Activated naive CD8-positive, alpha-beta T cell treated with anti-CD3 and anti-CD28 coated beads, Interleukin-2, amount 50 U/mL, for 24 hours (primary cell): ENCODE results near the gene ULK4.
"Not testable (repeated sequence)": the region's sequence is repeated elsewhere in the genome, so short reads cannot be mapped to it uniquely, and the experiment has no call there.

Experiments
- ATAC-seq: fragments of 150-1000 bp; cut with Tn5 transposase; one replicate; pipeline ENCODE4 v1.10.0; 2021
- DNase-seq: peaks from one replicate; pipeline ENCODE4 v3.0.0; 2021
- H3K27ac Mint-ChIP-seq: one replicate; pipeline ENCODE4 v1.8.0; 2021; ENCODE audit warnings: mild to moderate bottlenecking, mixed read lengths
- H3K27me3 Mint-ChIP-seq: one replicate; pipeline ENCODE4 v1.8.0; 2021; ENCODE audit warnings: mixed read lengths
- H3K36me3 Mint-ChIP-seq: one replicate; pipeline ENCODE4 v1.8.0; 2021; ENCODE audit warnings: low read depth, mixed read lengths
- H3K4me1 Mint-ChIP-seq: one replicate; pipeline ENCODE4 v1.8.0; 2021; ENCODE audit warnings: mixed read lengths
- H3K4me3 Mint-ChIP-seq: one replicate; pipeline ENCODE4 v1.8.0; 2021; ENCODE audit warnings: mild to moderate bottlenecking, moderate library complexity, mixed read lengths
- H3K9me3 Mint-ChIP-seq: one replicate; pipeline ENCODE4 v1.8.0; 2021; ENCODE audit warnings: mixed read lengths

The ULK4 gene

DNA sequence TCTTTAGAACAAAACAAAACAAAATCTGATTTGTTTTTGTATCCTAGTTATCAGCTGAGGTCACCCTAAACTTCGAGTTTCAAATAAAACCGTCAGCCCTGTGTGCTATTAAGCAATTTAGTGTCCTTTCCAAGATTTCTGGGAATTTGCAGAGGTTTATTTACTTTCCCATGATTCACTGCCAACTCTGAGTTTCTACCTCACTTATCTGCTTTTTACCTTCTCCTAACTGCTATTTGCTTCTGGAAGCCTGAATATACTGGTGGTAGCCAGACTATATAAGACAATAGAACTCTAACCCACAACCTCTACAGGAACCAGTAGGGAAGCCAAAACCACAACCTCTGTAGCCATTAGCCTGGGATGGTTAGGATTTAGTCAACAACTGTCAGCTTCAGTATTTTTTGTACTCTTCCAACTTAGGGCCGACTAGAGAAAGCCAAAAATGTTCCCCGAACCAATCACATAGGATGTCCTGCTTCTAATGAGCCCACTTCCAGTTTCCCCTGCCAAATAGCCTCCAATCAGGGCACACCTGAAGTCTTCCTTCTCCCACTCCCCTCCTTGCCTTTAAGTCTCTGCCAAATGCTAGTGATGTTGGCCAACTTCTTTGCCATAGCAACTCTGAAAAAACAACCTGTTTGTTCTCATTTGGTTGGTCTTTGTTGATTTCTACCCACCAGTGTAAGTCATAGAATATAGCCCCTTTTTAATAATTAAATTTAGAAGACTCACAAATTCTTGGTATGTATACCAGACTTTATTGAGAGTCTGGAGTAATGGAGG is 273.1 kb downstream of the ULK4 start:
- no peak for DNase-seq
- H3K4me3 Mint-ChIP-seq, result no peak overlapping the region
- H3K36me3 Mint-ChIP-seq, result peaks cover 5% of the 10 kb centered on the region
- H3K27me3 Mint-ChIP-seq, result no peaks in the 10 kb centered on the region
- ATAC-seq, result no peak
- peaks cover 4% of the 10 kb centered on the region for H3K9me3 Mint-ChIP-seq
- H3K27ac Mint-ChIP-seq, result no peak overlapping the region
- H3K4me1 Mint-ChIP-seq, result peaks cover 6% of the 10 kb centered on the region

DNA sequence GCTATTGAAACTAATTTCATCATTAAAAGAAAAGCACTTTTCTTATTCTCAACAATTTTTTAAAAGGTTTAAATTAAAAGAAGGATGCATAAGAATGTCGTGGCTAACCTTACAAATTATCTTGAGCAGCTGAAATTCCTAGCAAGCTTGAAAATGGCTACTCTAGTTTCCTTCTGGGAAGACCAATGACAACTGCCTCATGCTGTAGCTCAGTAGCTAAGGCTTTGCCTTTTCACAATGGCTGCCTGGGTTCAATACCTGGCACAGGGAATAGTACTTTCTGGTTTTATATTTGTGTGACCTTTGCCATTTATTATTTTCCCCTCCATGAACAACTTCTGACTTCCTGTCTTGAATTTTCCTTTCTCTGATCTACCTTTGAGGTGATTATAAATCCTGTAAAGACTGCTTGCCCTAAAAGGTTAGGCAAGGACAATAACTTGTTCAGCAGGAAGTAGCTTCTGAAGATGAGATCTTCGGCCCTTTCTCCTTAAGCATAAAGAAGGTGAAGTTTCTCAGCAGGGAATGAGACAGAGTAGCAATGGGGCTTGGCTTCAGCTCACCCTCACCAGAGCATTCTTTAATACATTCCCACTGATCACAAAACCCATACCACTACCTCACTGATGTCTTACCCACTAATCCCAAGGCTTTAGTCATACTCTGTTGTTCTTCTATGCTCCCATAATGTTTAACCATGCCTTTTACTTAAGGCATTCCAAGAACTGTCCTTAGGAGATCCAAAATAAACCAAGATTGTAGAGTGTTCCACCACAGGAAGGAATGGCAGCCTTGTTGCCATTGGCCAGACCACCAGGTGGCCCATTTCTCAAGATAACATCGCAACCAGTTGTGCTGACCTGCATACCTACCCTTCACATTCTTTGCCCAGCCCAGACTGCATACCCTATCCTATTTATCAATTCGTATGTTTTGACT is 276.8 kb downstream of the ULK4 start:
- Mint-ChIP-seq H3K9me3 (no peaks in the 10 kb centered on the region), H3K36me3 (peaks cover 13% of the 10 kb centered on the region)

DNA sequence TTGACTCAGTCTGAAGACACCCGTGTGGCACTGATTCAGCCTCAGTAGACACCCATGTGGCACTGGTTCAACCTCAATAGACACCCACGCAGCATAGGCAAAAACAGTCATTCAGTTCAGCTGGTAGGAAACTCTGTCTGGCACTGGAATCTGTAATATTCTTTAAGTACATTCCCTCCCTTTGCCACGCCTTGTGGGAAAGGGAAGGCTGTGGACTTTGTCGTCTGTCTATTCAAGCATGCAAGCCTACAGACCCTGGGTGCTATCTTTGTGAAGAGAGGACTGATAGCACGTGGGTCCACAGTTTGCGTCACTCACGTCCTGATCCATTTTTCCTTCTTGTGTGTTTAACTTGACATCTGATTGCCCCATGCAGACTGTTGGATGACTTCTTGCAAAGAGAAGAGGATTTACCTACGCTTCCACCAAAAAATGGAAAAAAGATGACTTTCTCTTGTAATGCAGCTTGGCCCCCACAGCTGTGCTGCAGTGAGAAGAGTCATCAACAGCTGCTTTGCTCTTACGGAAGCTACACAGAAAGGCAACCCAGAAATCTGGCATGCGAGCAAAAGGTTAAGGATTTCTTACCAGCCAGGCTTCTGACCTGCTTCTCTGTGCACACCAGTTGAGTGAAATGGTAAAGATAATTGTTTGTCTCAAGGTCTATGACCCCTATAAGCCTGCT is 278.1 kb downstream of the ULK4 start:
- Mint-ChIP-seq H3K9me3 (no peaks in the 10 kb centered on the region), H3K27ac (no peak overlapping the region), H3K4me3 (no peak overlapping the region), H3K4me1 (no peaks in the 10 kb centered on the region), H3K36me3 (peaks cover 13% of the 10 kb centered on the region), H3K27me3 (no peaks in the 10 kb centered on the region)
- ATAC-seq (no peak), DNase-seq (no peak)

More for the DNA sequence above, 276.8 kb downstream of the ULK4 start:
- Mint-ChIP-seq H3K4me3 (no peak overlapping the region), H3K27me3 (no peaks in the 10 kb centered on the region), H3K4me1 (no peaks in the 10 kb centered on the region), H3K27ac (no peak overlapping the region)
- DNase-seq (no peak), ATAC-seq (no peak)

DNA sequence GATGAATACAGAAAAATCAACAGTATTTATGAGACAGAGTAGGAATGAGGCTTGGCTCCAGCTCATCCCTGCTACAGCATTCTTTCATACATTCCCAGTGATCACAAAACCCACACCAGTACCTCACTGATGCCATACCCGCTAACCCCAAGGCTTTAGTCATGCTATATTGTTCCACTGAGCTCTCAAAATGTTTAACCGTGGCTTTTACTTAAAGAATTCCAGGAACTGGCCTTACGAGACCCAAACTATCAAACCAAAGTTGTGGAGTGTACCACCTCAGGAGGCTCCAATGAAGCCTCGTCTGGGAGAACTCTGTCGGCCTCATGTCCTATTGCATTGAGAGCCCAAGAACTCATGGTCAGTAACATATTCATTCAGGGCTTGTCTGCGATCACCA is 278.9 kb downstream of the ULK4 start:
- H3K4me3 Mint-ChIP-seq, result no peak overlapping the region
- H3K36me3 Mint-ChIP-seq, result peaks cover 13% of the 10 kb centered on the region
- H3K27ac Mint-ChIP-seq, result no peak overlapping the region
- ATAC-seq (no peak), DNase-seq (no peak)
- H3K4me1 Mint-ChIP-seq, result no peaks in the 10 kb centered on the region
- H3K9me3 Mint-ChIP-seq, result no peaks in the 10 kb centered on the region
- no peaks in the 10 kb centered on the region for H3K27me3 Mint-ChIP-seq

DNA sequence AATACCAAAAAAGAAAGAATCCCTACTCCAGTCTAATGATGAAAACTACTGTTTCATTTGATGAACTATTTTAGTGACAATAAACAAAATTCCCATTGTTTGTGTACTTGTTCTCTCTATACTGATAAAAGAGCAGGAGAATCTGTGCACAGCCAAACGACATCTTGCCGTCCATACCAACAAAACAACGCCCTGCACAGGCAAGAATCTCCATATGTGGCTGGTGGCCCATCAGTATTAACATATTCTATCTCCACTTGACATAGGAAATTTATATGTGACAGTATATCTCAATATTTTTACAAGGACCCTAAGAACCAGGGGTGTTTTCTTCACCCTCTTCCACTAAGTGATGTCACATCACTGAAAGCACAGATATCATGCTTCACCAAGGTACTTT is 279.5 kb downstream of the ULK4 start:
- Mint-ChIP-seq H3K9me3 (no peaks in the 10 kb centered on the region), H3K4me1 (no peaks in the 10 kb centered on the region), H3K36me3 (peaks cover 13% of the 10 kb centered on the region), H3K27me3 (no peaks in the 10 kb centered on the region), H3K27ac (no peak overlapping the region), H3K4me3 (no peak overlapping the region)
- ATAC-seq (no peak), DNase-seq (no peak)

DNA sequence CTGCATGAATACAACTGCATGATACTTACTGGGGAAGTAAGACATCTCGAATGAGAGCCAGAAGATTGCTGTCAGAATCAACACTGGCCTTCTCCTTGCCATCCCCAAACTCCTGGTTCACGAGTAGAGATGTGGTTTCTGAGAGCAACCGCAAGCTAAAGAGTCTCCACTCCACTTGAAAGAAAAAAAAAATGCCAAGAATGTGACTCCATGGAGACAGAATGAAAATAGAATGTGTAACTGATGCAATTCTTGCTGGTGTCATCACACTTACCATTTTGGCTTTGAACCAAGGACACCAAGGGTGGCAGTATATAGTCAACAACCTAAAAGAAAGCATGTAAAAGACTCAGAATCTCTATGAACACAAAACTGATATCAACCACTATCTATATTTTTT is 280.4 kb downstream of the ULK4 start:
- no peak overlapping the region for H3K27ac Mint-ChIP-seq
- H3K27me3 Mint-ChIP-seq, result no peaks in the 10 kb centered on the region
- no peaks in the 10 kb centered on the region for H3K4me1 Mint-ChIP-seq
- DNase-seq (no peak), ATAC-seq (no peak)
- H3K36me3 Mint-ChIP-seq, result peaks cover 12% of the 10 kb centered on the region
- no peaks in the 10 kb centered on the region for H3K9me3 Mint-ChIP-seq
- H3K4me3 Mint-ChIP-seq, result no peak overlapping the region

DNA sequence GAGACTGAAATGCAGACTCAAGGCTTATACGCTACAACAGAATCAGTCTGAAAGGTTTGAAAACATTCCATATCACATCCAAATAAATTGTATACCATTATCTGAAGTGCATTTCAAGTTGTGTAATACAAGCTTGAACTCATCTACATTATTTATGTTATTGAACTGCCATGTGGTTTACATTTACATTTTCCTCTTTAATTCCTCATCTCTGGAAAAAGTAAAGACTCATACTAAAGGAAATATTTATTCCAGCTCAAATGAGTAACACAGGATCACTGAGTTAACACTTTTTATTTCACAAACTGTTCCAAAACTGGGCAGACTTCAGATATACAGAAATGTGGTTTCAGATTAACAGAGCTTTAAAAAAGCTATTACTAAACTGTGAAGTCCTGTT is 282.5 kb downstream of the ULK4 start:
- Mint-ChIP-seq H3K9me3 (no peaks in the 10 kb centered on the region), H3K27ac (no peak overlapping the region), H3K4me1 (no peaks in the 10 kb centered on the region), H3K4me3 (no peak overlapping the region), H3K36me3 (peaks cover 8% of the 10 kb centered on the region), H3K27me3 (no peaks in the 10 kb centered on the region)
- DNase-seq (no peak), ATAC-seq (no peak)

DNA sequence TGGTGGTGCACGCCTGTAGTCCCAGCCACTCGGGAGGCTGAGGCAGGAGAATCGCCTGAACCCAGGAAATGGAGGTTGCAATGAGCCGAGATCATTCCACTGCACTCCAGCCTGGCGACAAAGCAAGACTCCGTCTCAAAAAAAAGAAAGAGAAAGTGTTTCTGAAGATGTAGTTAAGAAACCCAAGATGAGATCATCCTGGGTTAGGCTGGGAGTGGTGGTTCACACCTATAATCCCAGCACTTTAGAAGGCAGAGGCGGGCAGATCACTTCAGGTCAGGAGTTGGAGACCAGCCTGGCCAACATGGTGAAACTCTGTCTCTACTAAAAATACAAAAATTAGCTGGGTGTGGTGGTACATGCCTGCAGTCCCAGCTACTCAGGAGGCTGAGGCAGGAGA is 286.8 kb downstream of the ULK4 start:
- ATAC-seq, result not testable (repeated sequence)

DNA sequence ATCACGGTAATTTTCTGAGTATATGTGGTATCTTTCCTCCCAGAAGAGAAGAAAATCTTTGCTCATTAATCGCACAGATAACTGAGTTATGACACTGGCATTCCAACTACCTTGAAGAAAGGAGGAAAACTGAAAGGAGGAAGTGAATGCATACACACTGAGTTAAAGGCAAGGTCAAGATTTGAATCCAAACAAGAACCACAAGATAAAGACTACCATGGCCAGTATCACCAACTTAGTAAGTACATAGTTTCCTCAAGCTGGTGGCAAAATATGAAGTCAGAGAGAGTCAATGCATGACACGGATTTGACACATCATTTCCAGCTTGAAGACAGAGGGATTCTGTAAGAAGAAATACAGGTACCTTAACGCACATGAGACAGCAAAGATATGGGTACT is 287.5 kb downstream of the ULK4 start:
- H3K27ac Mint-ChIP-seq, result no peak overlapping the region
- no peak for ATAC-seq

More for the DNA sequence above, 286.8 kb downstream of the ULK4 start:
- H3K36me3 Mint-ChIP-seq, DNase-seq, H3K4me1 Mint-ChIP-seq, H3K4me3 Mint-ChIP-seq, H3K27me3 Mint-ChIP-seq, H3K9me3 Mint-ChIP-seq, H3K27ac Mint-ChIP-seq: not testable (repeated sequence)

DNA sequence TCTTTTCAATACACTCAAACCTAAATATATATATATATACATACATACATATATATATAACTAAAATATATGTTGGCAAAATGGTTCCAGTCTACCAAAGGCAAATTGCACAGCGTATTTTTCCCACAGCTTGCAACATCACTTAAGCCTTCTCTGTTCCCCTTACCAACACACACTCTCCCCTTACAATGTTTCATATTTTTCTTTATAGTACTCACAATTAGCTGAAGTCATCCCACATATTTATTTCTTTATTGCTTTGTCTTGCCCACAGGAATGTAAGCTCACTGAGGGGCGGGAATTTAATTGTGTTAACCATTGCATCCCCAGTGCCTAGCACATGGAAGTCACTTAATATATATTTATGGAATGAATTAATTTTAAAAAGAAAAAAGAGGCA is 288.3 kb downstream of the ULK4 start:
- DNase-seq (no peak), ATAC-seq (no peak)
- H3K4me1 Mint-ChIP-seq, result no peaks in the 10 kb centered on the region
- H3K36me3 Mint-ChIP-seq, result peaks cover 1% of the 10 kb centered on the region
- no peak overlapping the region for H3K27ac Mint-ChIP-seq
- H3K4me3 Mint-ChIP-seq, result no peak overlapping the region
- H3K27me3 Mint-ChIP-seq, result no peaks in the 10 kb centered on the region
- H3K9me3 Mint-ChIP-seq, result no peaks in the 10 kb centered on the region

More for the DNA sequence above, 287.5 kb downstream of the ULK4 start:
- Mint-ChIP-seq H3K9me3 (no peaks in the 10 kb centered on the region), H3K36me3 (peaks cover 1% of the 10 kb centered on the region), H3K4me1 (no peaks in the 10 kb centered on the region), H3K27me3 (no peaks in the 10 kb centered on the region), H3K4me3 (no peak overlapping the region)
- DNase-seq, result no peak

DNA sequence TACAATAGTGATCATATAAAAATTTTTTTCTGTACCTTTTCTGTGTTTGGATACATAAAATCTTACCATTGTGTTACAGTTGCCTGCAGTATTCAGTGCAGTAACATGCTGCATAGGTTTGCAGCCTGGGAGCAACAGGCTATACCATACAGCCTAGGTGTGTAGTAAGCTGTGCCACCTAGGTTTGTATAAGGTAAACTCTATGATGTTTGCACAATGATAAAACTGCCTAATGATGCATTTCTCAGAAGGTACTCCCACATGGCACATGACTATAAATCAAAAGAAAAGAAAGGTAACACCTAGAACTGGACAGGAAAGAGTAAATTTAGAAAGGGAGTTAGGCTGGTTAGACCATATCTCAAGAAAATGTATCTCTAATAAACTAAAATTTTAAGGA is 293.5 kb downstream of the ULK4 start:
- Mint-ChIP-seq H3K9me3 (peaks cover 16% of the 10 kb centered on the region), H3K36me3 (peaks cover 30% of the 10 kb centered on the region), H3K4me1 (no peaks in the 10 kb centered on the region), H3K4me3 (no peak overlapping the region), H3K27ac (no peak overlapping the region), H3K27me3 (no peaks in the 10 kb centered on the region)
- no peak for ATAC-seq
- DNase-seq, result no peak

DNA sequence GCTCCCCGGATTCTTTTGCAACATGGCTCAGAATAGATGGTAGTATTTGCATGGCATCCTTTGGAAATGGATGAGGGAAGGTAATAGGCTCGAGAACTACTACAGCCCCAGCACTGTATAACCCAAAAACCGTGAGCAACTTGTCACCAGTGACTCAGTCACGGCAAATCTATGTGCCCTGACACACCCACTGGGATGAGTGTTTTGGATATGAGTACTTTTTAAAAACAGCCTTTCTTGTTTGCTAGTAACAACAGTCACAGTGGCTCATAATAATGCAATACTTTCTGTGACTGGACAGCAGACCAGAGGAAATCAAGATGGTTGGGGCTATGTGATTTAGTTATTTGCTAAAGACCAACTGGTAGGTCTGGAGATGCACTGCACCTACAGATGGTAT is 299.6 kb downstream of the ULK4 start:
- ATAC-seq (no peak), DNase-seq (no peak)
- Mint-ChIP-seq H3K9me3 (peaks cover 16% of the 10 kb centered on the region), H3K27me3 (no peaks in the 10 kb centered on the region), H3K4me1 (no peaks in the 10 kb centered on the region), H3K36me3 (peaks cover 35% of the 10 kb centered on the region), H3K27ac (no peak overlapping the region), H3K4me3 (no peak overlapping the region)

DNA sequence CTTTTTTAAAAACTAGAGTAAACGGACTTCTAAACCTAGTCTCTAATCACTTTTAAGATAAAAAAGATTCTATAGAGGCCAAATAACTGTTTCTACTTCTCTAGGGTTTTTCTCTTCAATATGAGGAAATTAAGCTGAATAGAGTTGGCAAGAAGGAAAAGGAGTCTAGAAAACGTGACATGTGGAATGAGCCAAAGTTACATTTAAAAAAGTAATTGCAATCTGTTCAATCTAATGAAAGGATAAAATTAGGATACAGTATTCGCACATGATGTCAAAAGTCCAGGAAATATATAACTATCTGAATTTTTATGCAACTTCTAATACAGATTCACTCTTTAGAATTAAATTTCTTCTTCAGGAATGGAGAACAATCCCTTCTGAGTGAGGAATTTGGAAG is 300.1 kb downstream of the ULK4 start:
- Mint-ChIP-seq H3K9me3 (peaks cover 16% of the 10 kb centered on the region), H3K36me3 (peaks cover 35% of the 10 kb centered on the region), H3K4me1 (no peaks in the 10 kb centered on the region), H3K4me3 (no peak overlapping the region), H3K27ac (no peak overlapping the region), H3K27me3 (no peaks in the 10 kb centered on the region)
- ATAC-seq (no peak), DNase-seq (no peak)

DNA sequence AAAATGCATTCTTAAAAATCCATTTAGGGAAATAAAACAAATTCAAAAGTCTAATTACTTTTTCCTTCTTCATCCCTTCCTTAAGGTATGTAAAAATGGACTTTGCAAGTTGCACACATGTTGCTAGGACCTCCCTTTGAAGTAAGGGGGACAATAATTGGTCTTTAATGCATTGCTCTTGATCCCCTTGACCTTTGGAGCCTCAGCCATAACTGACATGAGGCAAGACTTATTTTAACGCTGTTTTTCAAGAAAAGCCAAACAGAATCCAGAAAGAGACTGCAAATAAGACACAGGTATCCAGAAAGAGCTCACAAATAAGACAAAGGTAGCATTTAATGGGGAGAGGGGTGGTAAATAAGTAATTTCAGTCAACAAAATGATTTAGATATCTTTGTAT is 301.4 kb downstream of the ULK4 start:
- Mint-ChIP-seq H3K4me3 (no peak overlapping the region), H3K36me3 (peaks cover 24% of the 10 kb centered on the region), H3K27me3 (no peaks in the 10 kb centered on the region), H3K9me3 (peaks cover 5% of the 10 kb centered on the region), H3K4me1 (no peaks in the 10 kb centered on the region), H3K27ac (no peak overlapping the region)
- DNase-seq (no peak), ATAC-seq (no peak)
